LNCAP (cell line): ENCODE results near the gene HTR3B.

Source experiments
- CTCF ChIP-seq: fragments of 450-650 bp; IDR thresholded peaks from 2 replicates; pipeline ENCODE4 v1.5.1; 2017; ENCODE audit warnings: mild to moderate bottlenecking

The HTR3B gene

DNA sequence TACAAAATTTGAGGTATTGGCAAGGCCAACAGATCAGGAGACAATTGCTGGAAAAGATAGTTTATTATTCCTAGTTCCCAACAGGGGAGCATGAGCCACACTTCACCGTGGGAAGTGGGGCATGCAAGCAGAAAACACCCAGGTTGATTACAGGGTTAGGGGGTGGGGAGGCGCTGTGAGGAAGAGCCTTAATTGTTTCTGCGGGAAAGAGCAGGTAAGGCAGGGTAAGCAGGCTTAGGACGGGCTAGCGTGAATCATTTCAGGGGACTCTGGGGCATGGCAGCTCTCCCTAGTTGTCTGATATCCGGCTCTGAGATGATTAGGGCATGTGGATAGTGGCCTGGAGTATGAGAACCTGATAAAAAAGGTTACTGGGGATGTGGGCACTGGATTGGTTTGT, 49.6 kb downstream of the HTR3B start:
- no peak for TF ChIP-seq CTCF

GRCh38 chr11:113956986-113957385, 52.4 kb downstream of the HTR3B start:
- TF ChIP-seq CTCF, result no peak

- no peak for TF ChIP-seq CTCF
Observed at GRCh38 chr11:113960702-113961330, 56.2 kb downstream of the HTR3B start.

- TF ChIP-seq CTCF, result no peak
Observed at GRCh38 chr11:113967361-113967760, 62.8 kb downstream of the HTR3B start.

GRCh38 chr11:113971506-113972195, 67.1 kb downstream of the HTR3B start:
- TF ChIP-seq CTCF, result no peak

GRCh38 chr11:113974741-113975470, 70.3 kb downstream of the HTR3B start, which contains the start of gene HTR3A:
HTR3A (plus strand) TSS chr11:113975108; CDS start chr11:113975326, 218 bp downstream.
- no peak for TF ChIP-seq CTCF

DNA sequence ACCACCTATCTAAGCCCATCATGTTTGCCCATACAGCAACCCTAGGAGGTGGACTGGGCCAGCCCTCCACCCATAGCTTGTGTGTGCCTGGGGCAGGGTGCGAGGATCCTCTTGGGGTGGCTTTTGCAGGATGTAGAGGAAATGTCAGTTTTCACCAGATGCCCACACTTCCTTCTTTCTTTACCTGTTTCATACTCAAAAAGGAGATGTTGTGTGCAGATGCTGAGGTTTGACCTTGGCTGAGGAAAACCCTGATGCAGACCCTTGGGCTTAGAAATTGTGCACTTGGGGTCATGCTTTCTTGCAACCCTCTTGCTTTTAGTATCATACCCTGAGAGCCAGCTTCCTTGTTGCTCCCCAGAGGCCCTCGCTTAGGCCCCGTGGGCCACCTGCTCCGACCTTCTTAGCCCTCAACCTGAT, 72.5 kb downstream of the HTR3B start:
- TF ChIP-seq CTCF, result no peak
